Measurements from ENCODE around the gene SIAE. TPM values are rescaled to one million over a fixed set of nuclear protein-coding genes. Genes with fewer than 3 reads are reported as not detected.

SIAE gene
- total and polyA plus RNA-seq, 2 of the 8 experiments (the other 6 are each of a cell fraction or from before 2014, with no cell fraction given): 2.3 to 3.7 TPM

- Histone ChIP-seq H2BK12ac (ENCODE audit: low read depth, low read length) (no peak within 1 kb of the TSS), H4K8ac (ENCODE audit: extremely low read depth, insufficient read depth, low read length) (no peak within 1 kb of the TSS), H2BK120ac (replicated peaks; ENCODE audit: low read depth, low read length) (no peak within 1 kb of the TSS), H3K4ac (replicated peaks; ENCODE audit: insufficient read length, low read depth, low read length) (no peak within 1 kb of the TSS), H3K14ac (ENCODE audit: insufficient read length) (no peak within 1 kb of the TSS), H3K56ac (replicated peaks; ENCODE audit: insufficient read length, low read depth, low read length) (no peak within 1 kb of the TSS), H4K20me1 (replicated peaks in 1 of 2; ENCODE audit: control insufficient read depth in 1 of 2, insufficient read depth in 2 of 2, low read length in 2 of 2) (no peaks in the 10 kb centered on the region), H3K4me2 (ENCODE audit: insufficient read depth in 1 of 2, low read depth in 2 of 2, low read length in 2 of 2) (no peak within 1 kb of the TSS), H3K4me1 (replicated peaks in 1 of 4; ENCODE audit: control insufficient read depth in 3 of 4, insufficient read depth in 4 of 4, low read length in 3 of 4) (no peaks in the 10 kb centered on the region), H2AFZ (ENCODE audit: low read length) (no peak within 1 kb of the TSS; the same call in 1 of the 2 replicates), H2AK5ac (ENCODE audit: low read depth, low read length) (no peak within 1 kb of the TSS), H3K27me3 (replicated peaks in 1 of 4; ENCODE audit: control insufficient read depth in 3 of 4, extremely low read depth in 1 of 4, insufficient read depth in 3 of 4, low read length in 3 of 4) (no peaks in the 10 kb centered on the region), H3K79me1 (ENCODE audit: low read depth, low read length) (no peaks in the 10 kb centered on the region), H2BK5ac (ENCODE audit: low read depth, low read length) (no peak within 1 kb of the TSS), H3K23me2 (ENCODE audit: low read depth, low read length) (no peaks in the 10 kb centered on the region), H2BK15ac (ENCODE audit: low read length) (no peak within 1 kb of the TSS), H2BK20ac (ENCODE audit: low read length) (no peak within 1 kb of the TSS), H3K36me3 (ENCODE audit: control insufficient read depth in 2 of 4, insufficient read depth in 4 of 4, low read length in 3 of 4) (no peaks in the 10 kb centered on the region), H4K5ac (ENCODE audit: insufficient read length, low read depth, low read length) (no peak within 1 kb of the TSS), H3K79me2 (ENCODE audit: control insufficient read depth in 1 of 2, insufficient read depth in 2 of 2, low read length in 2 of 2) (no peaks in the 10 kb centered on the region), H3K18ac (ENCODE audit: extremely low read depth, low read length) (no peak within 1 kb of the TSS), H3K9me3 (ENCODE audit: insufficient read depth in 2 of 2, low read depth in 1 of 2, low read length in 1 of 2) (no peaks in the 10 kb centered on the region), H3K9ac (replicated peaks in 1 of 4; ENCODE audit: extremely low read depth in 1 of 4, low read depth in 3 of 4, low read length in 3 of 4) (no peak within 1 kb of the TSS), H4K91ac (replicated peaks; ENCODE audit: insufficient read length, low read length) (no peak within 1 kb of the TSS), H3K23ac (ENCODE audit: insufficient read length) (no peak within 1 kb of the TSS), H3K4me3 (ENCODE audit: extremely low read depth in 1 of 4, insufficient read depth in 2 of 4, low read depth in 3 of 4, low read length in 4 of 4) (no peak within 1 kb of the TSS), H3K27ac (ENCODE audit: low read depth, low read length) (no peak within 1 kb of the TSS)
- no peak for DNase-seq (ENCODE audit: low read depth in 1 of 2, low spot score in 2 of 2)
- ChIA-PET CTCF (ENCODE audit: partially characterized antibody) (interaction anchor here (1.1 to 1.4 kb wide), 4 partner anchors 9 to 172 kb away, joined by 3 to 6 read pairs (median 4); no protein-coding TSS in a partner anchor), POLR2A (ENCODE audit: partially characterized antibody) (no interaction called here)
- TF ChIP-seq ASH2L (IDR thresholded peaks at IDR 0.05; ENCODE audit: low read length) (no peak), BACH1 (IDR thresholded peaks at IDR 0.05; ENCODE audit: low read length) (no peak), BCL11A (IDR thresholded peaks at IDR 0.05; ENCODE audit: low read depth in 2 of 2, low read length in 2 of 2) (no peak), EGR1 (IDR thresholded peaks at IDR 0.05; ENCODE audit: borderline replicate concordance, low read depth, low read length) (no peak), SP1 (IDR thresholded peaks at IDR 0.05; ENCODE audit: low read depth, low read length) (no peak), RBBP5 (IDR thresholded peaks at IDR 0.05; ENCODE audit: borderline replicate concordance, low read depth, low read length) (no peak), CTBP2 (IDR thresholded peaks at IDR 0.05; ENCODE audit: borderline replicate concordance, insufficient read depth, insufficient read length, low read length) (no peak)
- TF ChIP-seq, protein P1, sequence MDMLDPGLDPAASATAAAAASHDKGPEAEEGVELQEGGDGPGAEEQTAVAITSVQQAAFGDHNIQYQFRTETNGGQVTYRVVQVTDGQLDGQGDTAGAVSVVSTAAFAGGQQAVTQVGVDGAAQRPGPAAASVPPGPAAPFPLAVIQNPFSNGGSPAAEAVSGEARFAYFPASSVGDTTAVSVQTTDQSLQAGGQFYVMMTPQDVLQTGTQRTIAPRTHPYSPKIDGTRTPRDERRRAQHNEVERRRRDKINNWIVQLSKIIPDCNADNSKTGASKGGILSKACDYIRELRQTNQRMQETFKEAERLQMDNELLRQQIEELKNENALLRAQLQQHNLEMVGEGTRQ (IDR thresholded peaks at IDR 0.05; ENCODE audit: low read length): no peak
- WGBS, 2 experiments (ENCODE audit: extremely low coverage in 1 of 2, insufficient coverage in 1 of 2, insufficient read length in 1 of 2, insufficient replicate concordance in 2 of 2, low coverage in 1 of 2, low lambda C conversion rate in 2 of 2, missing lambda C conversion rate in 1 of 2): 86% methylated on average over 5 of the region's 5 CpGs; no CpG with 5 or more reads in 1 of the 2 experiments
- FAIRE-seq: no peak
Observed at GRCh38 chr11:124611064-124611463, 62.5 kb downstream of the SIAE start, which contains the start of gene PANX3. TSS of gene PANX3 (plus strand) at chr11:124611428. CDS start at chr11:124611557, 129 bp downstream.
